B cell (primary cell): Measurements from ENCODE around the gene RFC3. TPM values are rescaled to one million over a fixed set of nuclear protein-coding genes. Genes with fewer than 3 reads are reported as not detected.

Experiments
- ATAC-seq: fragments of 200-7000 bp; cut with Tn5 transposase; one replicate; pipeline ENCODE4 v1.10.0; 2021; ENCODE audit warnings: low read depth, mild to moderate bottlenecking, moderate number of reproducible peaks, moderate library complexity
- CTCF ChIA-PET: fragments of 350-600 bp; sonication (Branson Sonifier 250); formaldehyde crosslinking; loops from one replicate; lab custom pipeline; 2021; ENCODE audit warnings: antibody characterized with exemption, inconsistent platforms; lab: Charles Lee
- POLR2A ChIA-PET: fragments of 350-600 bp; sonication (Branson Sonifier 250); formaldehyde crosslinking; loops from one replicate; lab custom pipeline; 2021; ENCODE audit warnings: antibody characterized with exemption; lab: Charles Lee
- DNase-seq: peaks from one replicate; pipeline ENCODE4 v3.0.0; 2013
- H2AFZ ChIP-seq: 2 replicates; pipeline ENCODE4 v1.6.1; 2012; ENCODE audit warnings: mild to moderate bottlenecking, low read depth, low read length; ENCODE audit not compliant: insufficient read depth, poor library complexity, severe bottlenecking
- H3K27ac ChIP-seq, 2 donors: 1 replicate in 1 of 2; 2 replicates in 1 of 2; pipeline ENCODE4 v1.5.1; 2012 to 2013; ENCODE audit warnings: low read length in 2 of 2, mild to moderate bottlenecking in 2 of 2, moderate library complexity in 1 of 2
- H3K27me3 ChIP-seq, 4 experiments: fragments of 200-600 bp in 1 of 4; sonication (generic) in 1 of 4; replicated peaks in 1 of 4; 1 replicate in 2 of 4; 2 replicates in 2 of 4; pipeline versions ENCODE4 v1.6.1 to v1.7.0; 2013 to 2016; ENCODE audit warnings: low read length in 3 of 4, mild to moderate bottlenecking in 2 of 4, mixed read lengths in 1 of 4, moderate library complexity in 1 of 4; ENCODE audit not compliant: insufficient read depth in 4 of 4, control insufficient read depth in 3 of 4; ENCODE audit errors: control extremely low read depth in 1 of 4
- H3K36me3 ChIP-seq, 2 experiments: replicated peaks in 1 of 2; 1 replicate in 1 of 2; 2 replicates in 1 of 2; pipeline versions ENCODE4 v1.6.1 to v1.7.1; 2013; ENCODE audit warnings: low read length in 1 of 2; ENCODE audit not compliant: insufficient read depth in 2 of 2, control insufficient read depth in 1 of 2; ENCODE audit errors: control extremely low read depth in 1 of 2, extremely low read depth in 1 of 2
- H3K4me1 ChIP-seq, 2 donors: fragments of 200-600 bp in 1 of 2; sonication (generic) in 1 of 2; 1 replicate in 1 of 2; 2 replicates in 1 of 2; pipeline versions ENCODE4 v1.5.1 to v1.6.1; 2013 to 2017; ENCODE audit warnings: low read length in 2 of 2; ENCODE audit not compliant: control insufficient read depth in 2 of 2, insufficient read depth in 2 of 2
- H3K4me2 ChIP-seq: replicated peaks from 2 replicates; pipeline ENCODE3; 2012; ENCODE audit warnings: mild to moderate bottlenecking, low read depth, low read length; ENCODE audit not compliant: poor library complexity, severe bottlenecking
- H3K4me3 ChIP-seq, 5 experiments: fragments of 200-600 bp in 1 of 5; sonication (generic) in 1 of 5; 1 replicate in 3 of 5; 2 replicates in 2 of 5; pipeline versions ENCODE4 v1.5.1 to v1.7.0; 2011 to 2016; ENCODE audit warnings: low read length in 4 of 5, mild to moderate bottlenecking in 4 of 5, low read depth in 2 of 5, control low read depth in 1 of 5, moderate library complexity in 1 of 5; ENCODE audit not compliant: insufficient read depth in 1 of 5; ENCODE audit errors: control extremely low read depth in 1 of 5, extremely low read depth in 1 of 5
- H3K79me2 ChIP-seq: fragments of 200-600 bp; sonication (generic); one replicate; pipeline ENCODE4 v1.6.0; 2016; ENCODE audit warnings: low read length; ENCODE audit not compliant: control insufficient read depth, insufficient read depth
- H3K9ac ChIP-seq: fragments of 200-600 bp; sonication (generic); 2 replicates; pipeline ENCODE4 v1.6.1; 2017; ENCODE audit warnings: mild to moderate bottlenecking, low read length, moderate library complexity
- H3K9me3 ChIP-seq, 3 donors: one replicate each; pipeline versions ENCODE4 v1.6.1 to v1.7.1; 2013; ENCODE audit warnings: low read length in 2 of 3; ENCODE audit not compliant: control insufficient read depth in 2 of 3, insufficient read depth in 1 of 3; ENCODE audit errors: control extremely low read depth in 1 of 3
- H4K20me1 ChIP-seq: 2 replicates; pipeline ENCODE4 v1.6.0; 2012; ENCODE audit warnings: mild to moderate bottlenecking, low read length; ENCODE audit not compliant: insufficient read depth, control insufficient read depth, poor library complexity, severe bottlenecking
- H3K27ac Mint-ChIP-seq: one replicate; pipeline ENCODE4 v1.8.0; 2021; ENCODE audit warnings: mixed read lengths
- H3K27me3 Mint-ChIP-seq: one replicate; pipeline ENCODE4 v1.8.0; 2021; ENCODE audit warnings: mixed read lengths
- H3K4me1 Mint-ChIP-seq: one replicate; pipeline ENCODE4 v1.8.0; 2021; ENCODE audit warnings: mixed read lengths
- H3K4me3 Mint-ChIP-seq: one replicate; pipeline ENCODE4 v1.8.0; 2021; ENCODE audit warnings: mixed read lengths
- H3K9me3 Mint-ChIP-seq: one replicate; pipeline ENCODE4 v1.8.0; 2022; ENCODE audit warnings: mixed read lengths; ENCODE audit not compliant: insufficient read depth
- CTCF ChIP-seq: fragments of 200-600 bp; IDR thresholded peaks from one replicate; pipeline ENCODE4 v1.8.0; 2022; ENCODE audit warnings: antibody characterized with exemption, mild to moderate bottlenecking
- EZH2 ChIP-seq: IDR thresholded peaks from 2 replicates; pipeline ENCODE4 v1.6.1; 2012; ENCODE audit warnings: borderline replicate concordance, low read depth, mild to moderate bottlenecking, moderate library complexity, low read length; ENCODE audit not compliant: insufficient read depth, poor library complexity, severe bottlenecking
- WGBS: methylation state at CpG from one replicate; pipeline ENCODE4 v1.1.5; 2013; ENCODE audit warnings: missing lambda C conversion rate; ENCODE audit not compliant: insufficient coverage; 5-methylcytosine and 5-hydroxymethylcytosine counted together
- intact Hi-C: fragments of 100-400 bp; cut with micrococcal nuclease; formaldehyde crosslinking; loops from one replicate; pipeline ENCODE4 v1.10.0; 2022
- polyA plus RNA-seq: library from polyadenylated mRNA; depleted of rRNA; stranded (reverse); fragments of >200 nt; gene quantifications from 2 replicates; pipeline ENCODE4 v1.2.3, GENCODE V29; 2012
- small RNA-seq: library from RNA; depleted of rRNA; stranded (forward); fragments of <200 nt; gene quantifications from one replicate; pipeline ENCODE3, GENCODE V24; 2012; ENCODE audit warnings: low replicate concordance, low read depth; ENCODE audit not compliant: insufficient read length
- total RNA-seq, 2 donors: library from RNA; stranded (reverse); fragments of 120-200 nt in 1 of 2; gene quantifications; 1 replicate in 1 of 2; 2 replicates in 1 of 2; pipeline versions ENCODE4 v1.2.3 to v1.2.4, GENCODE V29; 2013 to 2022

RFC3 gene
- total and polyA plus RNA-seq, 2 donors (not counting 1 experiment from before 2014, with no cell fraction given), result 3.2 to 9.4 TPM

GRCh38 chr13:33884531-33885220, 66.7 kb downstream of the RFC3 start:
- Histone ChIP-seq H3K9me3 (no peaks in the 10 kb centered on the region), H3K36me3 (no peaks in the 10 kb centered on the region), H4K20me1 (no peaks in the 10 kb centered on the region), H3K27ac (no peak overlapping the region), H3K9ac (no peak overlapping the region), H3K4me3 (no peak overlapping the region), H3K4me2 (no peak overlapping the region), H3K27me3 (no peaks in the 10 kb centered on the region), H3K4me1 (no peaks in the 10 kb centered on the region), H3K79me2 (no peaks in the 10 kb centered on the region), H2AFZ (no peak overlapping the region)
- Mint-ChIP-seq H3K4me1 (no peaks in the 10 kb centered on the region), H3K9me3 (no peaks in the 10 kb centered on the region), H3K27me3 (no peaks in the 10 kb centered on the region), H3K27ac (no peak overlapping the region), H3K4me3 (no peak overlapping the region)
- 94% methylated on average over 8 of the region's 11 CpGs for WGBS
- TF ChIP-seq CTCF (no peak), EZH2 (no peak)
- ChIA-PET POLR2A (no interaction called here), CTCF (no interaction called here)
- intact Hi-C loops, result no loop called here
- DNase-seq, result no peak
- no peak for ATAC-seq

Small RNA genes within 50 kb of the gene (small RNA-seq; reads per million reads assigned to genes)
- not detected for gene RNU5A-4P
